Eye (tissue), 1 donor: ENCODE results near the gene CTPS2.
"Not testable (repeated sequence)": the region's sequence is repeated elsewhere in the genome, so short reads cannot be mapped to it uniquely, and the experiment has no call there.

ENCODE experiments used
- DNase-seq: peaks from one replicate; pipeline ENCODE4 v3.0.0-alpha.2; 2015

Gene CTPS2

DNA sequence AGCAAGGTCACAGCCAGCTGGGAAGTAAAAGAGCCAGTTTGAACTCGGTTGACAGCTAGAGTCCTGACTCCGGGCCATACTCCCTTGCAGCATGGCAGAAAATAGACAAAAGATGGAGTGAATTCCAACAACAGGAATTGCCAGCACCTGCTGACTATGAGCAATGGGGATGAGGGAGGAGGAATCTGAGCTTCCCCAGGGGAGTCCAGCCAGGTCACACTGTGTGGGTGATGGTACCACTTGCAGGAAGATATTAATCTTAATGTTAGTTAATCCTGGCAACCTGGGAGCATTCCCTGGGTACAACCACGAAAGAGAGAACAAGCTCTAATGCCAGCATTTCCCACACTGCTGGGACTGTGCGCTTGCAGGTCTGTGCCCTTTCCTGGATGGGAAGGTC, 110.6 kb downstream of the CTPS2 start:
- no peak for DNase-seq

GRCh38 chrX:16594490-16594889, 118.0 kb downstream of the CTPS2 start:
- no peak for DNase-seq

GRCh38 chrX:16593801-16594200, 118.7 kb downstream of the CTPS2 start:
- DNase-seq: no peak

DNA sequence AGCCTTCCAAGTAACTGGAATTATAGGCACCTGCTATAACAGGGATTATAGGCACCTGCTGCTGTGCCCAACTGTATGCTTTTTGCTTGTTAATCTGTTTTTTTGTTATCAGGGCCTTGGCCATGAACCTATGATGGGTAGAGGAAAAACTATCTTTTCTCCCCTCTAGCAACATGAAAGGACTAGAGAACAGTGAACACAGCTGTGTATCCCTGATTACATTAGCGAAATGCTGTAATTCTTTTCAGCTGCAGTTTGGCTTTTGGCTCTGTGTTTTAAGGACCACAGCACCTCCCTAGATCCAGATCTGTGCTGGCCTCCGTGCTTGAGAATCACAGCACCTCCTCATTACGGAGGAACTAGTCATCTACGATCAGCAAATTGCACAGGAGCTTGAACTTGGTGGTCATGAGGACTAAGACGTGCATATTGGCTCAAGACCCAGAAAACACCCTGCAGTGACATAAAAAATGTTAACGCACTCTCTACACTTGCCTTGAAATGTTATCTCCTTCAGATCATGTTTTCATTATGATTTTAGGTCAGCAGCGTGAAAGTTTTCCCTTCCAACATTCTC, 120.2 kb downstream of the CTPS2 start:
- no peak for DNase-seq

DNA sequence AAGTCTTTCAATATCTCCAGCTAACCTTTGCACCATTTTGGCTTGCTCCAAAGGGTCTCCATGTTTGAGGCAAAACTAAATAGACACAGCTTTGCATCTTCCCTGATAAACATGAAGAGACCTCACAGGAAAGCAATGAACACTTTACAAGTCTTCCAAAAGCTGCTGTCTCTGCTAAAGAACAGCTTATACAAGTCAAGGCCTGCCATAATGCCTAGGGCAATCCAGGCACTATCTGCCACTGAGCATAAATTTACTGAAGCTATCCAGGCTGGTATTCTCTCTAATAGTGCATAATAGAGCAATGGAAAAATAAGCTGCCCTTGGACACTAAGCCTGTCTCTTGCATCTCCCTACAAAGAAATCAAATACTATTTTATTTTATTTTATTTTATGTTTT, 122.6 kb downstream of the CTPS2 start:
- DNase-seq: no peak

DNA sequence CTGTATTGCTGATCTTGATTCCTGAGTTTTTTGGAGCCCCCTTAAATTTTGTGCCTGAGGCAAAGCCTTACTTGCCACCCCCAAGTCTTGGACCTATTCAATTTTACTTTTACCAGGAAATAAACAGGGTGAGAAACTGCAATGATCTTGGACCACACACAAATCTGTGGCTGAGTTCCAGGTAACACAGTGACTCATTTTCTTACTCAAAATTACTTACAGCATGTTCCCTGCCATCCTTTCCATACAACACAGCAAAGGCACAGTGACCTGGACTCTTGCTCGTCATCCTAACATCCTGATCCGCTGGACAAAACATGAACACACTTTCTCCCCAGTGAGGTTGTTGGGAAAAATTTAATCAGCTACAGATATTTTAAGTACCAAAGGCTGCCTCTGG, 123.3 kb downstream of the CTPS2 start:
- DNase-seq: no peak

DNA sequence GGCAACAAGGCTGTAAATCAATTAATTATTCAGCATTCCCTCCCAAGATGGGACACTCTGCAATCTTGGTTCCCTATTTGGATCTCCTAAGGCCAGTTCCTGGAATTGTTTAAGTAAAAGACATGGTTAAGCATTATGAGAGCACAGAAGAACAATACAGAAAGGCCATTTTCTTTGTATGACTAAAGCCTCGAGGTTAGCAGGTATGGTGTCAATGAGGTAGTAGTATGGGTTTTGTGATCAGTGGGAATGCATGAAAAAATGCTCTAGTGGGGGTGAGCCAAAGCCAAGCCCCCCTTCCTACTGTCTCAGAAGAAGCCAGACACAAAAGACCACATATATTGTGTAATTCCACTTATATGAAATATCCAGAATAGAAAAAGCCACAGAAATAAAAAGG, 124.2 kb downstream of the CTPS2 start:
- no peak for DNase-seq

DNA sequence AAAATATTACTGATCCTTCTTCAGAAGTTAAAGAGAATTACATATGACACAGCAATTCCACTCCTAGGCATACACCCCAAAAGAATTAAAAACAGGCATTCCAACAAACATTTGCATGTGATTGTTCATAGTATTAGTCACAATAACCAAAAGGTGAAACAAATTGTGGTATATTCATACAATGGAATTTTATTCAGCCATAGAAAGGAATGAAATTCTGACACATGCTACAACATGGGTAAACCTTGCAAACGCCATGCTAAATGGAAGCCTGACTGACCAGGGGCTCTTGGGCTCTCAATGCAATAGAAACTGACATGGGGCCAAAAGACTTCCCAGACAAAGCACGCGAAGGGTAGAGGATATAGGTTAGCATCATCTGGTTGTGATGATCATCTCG, 124.6 kb downstream of the CTPS2 start:
- no peak for DNase-seq

DNA sequence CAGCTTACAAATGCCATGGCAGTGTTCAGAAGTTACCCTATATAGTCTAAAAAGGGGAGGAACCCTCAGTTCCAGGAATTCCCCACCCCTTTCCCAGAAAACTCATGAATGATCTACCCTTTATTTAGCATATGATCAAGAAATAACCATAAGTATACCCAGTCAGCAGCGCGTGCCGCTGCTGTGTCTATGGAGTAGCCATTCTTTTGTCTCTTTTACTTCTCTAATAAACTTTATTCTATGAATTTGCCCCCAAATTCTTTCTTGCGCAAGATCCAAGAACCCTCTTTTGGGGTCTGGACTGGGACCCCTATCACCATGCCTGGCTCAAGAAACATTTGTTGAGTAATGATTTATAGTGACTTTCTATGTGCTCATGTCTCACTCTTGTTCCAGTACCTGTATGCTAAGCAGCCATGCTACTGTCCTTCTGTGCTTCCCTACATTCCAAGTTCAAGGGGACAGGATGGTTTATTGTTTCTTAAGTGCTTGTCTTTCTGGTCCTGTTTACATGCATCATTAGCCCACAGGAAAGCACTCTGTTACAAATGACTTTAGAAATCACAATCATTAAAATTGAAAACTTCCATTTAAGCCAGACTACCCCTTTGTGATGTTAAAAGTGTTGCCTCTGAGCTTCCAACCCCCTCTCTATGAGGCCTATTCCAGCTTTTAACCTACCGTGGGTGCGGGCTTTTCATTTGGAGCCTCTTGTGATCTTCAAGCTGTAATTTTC, 125.9 kb downstream of the CTPS2 start:
- no peak for DNase-seq

- no peak for DNase-seq
These were observed 126.7 kb downstream of the CTPS2 start for GRCh38 chrX:16585486-16586376.

GRCh38 chrX:16580004-16580797, 132.3 kb downstream of the CTPS2 start:
- DNase-seq: not testable (repeated sequence)

GRCh38 chrX:16579517-16579916, 133.0 kb downstream of the CTPS2 start:
- no peak for DNase-seq

GRCh38 chrX:16578218-16578617, 134.3 kb downstream of the CTPS2 start:
- DNase-seq: no peak

- DNase-seq: no peak
These were observed 134.9 kb downstream of the CTPS2 start for GRCh38 chrX:16577483-16578029.

- DNase-seq: not testable (repeated sequence)
These were observed 137.1 kb downstream of the CTPS2 start for GRCh38 chrX:16575388-16575787.

- DNase-seq: no peak
These were observed 138.7 kb downstream of the CTPS2 start for GRCh38 chrX:16573781-16574180.

GRCh38 chrX:16567681-16568080, 144.8 kb downstream of the CTPS2 start:
- DNase-seq: no peak

- no peak for DNase-seq
These were observed 145.9 kb downstream of the CTPS2 start for GRCh38 chrX:16566571-16566970.

- DNase-seq: no peak
These were observed 152.3 kb downstream of the CTPS2 start for GRCh38 chrX:16560173-16560572.

GRCh38 chrX:16559206-16559619, 153.3 kb downstream of the CTPS2 start:
- no peak for DNase-seq

- DNase-seq: no peak
These were observed 154.0 kb downstream of the CTPS2 start for GRCh38 chrX:16558489-16558888.

- DNase-seq: no peak
These were observed 159.9 kb downstream of the CTPS2 start for GRCh38 chrX:16552546-16552945.

DNA sequence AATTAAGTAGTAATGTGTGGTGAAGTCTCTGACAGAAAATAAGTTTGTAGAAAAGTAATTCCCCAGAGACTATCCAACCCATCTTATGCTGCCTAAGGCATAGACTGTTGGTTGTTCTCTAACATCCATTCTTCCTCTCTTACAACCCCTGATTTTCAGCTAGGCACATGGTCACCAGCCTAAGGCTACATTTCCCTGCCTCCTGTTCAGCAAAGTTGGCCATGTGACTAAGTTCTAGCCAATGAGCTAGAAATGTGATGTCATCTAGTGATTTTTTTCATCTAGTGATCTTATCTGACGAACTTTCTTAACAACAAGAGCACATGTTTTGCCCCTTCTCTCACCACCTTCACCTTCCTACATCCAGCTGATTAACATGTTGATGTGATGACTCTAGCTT, 164.8 kb downstream of the CTPS2 start:
- DNase-seq: no peak
